HCT116 (cell line): ENCODE data around the gene ATP13A3. TPM values are rescaled to one million over a fixed set of nuclear protein-coding genes. Genes with fewer than 3 reads are reported as not detected.

Experiments used
- ATAC-seq: fragments of 200-7000 bp; cut with Tn5 transposase; 2 replicates; pipeline ENCODE4 v1.9.1; 2020; ENCODE audit warnings: mild to moderate bottlenecking, moderate library complexity
- BruUV-seq: library from RNA; stranded (reverse); fragments of 400-500 nt; replicated peaks from 2 replicates; lab custom pipeline; 2021; lab: Mats Ljungman, UMichigan
- CTCF ChIA-PET: fragments of 300-600 bp; sonication (Branson Sonifier 250); formaldehyde crosslinking; loops from one replicate; lab custom pipeline; 2021; ENCODE audit warnings: antibody characterized with exemption; lab: Charles Lee
- POLR2A ChIA-PET: fragments of 300-600, 350-600 bp; sonication (Branson Sonifier 250); formaldehyde crosslinking; loops from one replicate; lab custom pipeline; 2021; ENCODE audit warnings: antibody characterized with exemption; lab: Charles Lee
- RAD21 ChIA-PET, 2 experiments: fragments of 300-600 bp; sonication (Branson Sonifier 250); formaldehyde crosslinking; loops; one replicate each; lab custom pipeline; 2023; ENCODE audit warnings: low total read pairs in 2 of 2; ENCODE audit not compliant: uncharacterized antibody in 2 of 2, unreplicated experiment in 2 of 2, low non-redundant PET in 1 of 2; lab: Charles Lee
- DNase-seq: peaks from one replicate; pipeline ENCODE4 v3.0.0-alpha.2; 2010; ENCODE audit warnings: low read depth, low spot score
- H2AFZ ChIP-seq: fragments of 200-600 bp; shearing (Covaris generic), sonication (generic); 2 replicates; pipeline ENCODE4 v1.6.1; 2017; ENCODE audit warnings: low read depth, mixed run types, mixed read lengths, antibody characterized with exemption, low read length; ENCODE audit not compliant: poor library complexity, severe bottlenecking
- H3K27ac ChIP-seq: 2 replicates; pipeline ENCODE4 v1.5.1; 2012; ENCODE audit warnings: low read depth, low read length
- H3K27me3 ChIP-seq: fragments of 200-600 bp; sonication (generic); 2 replicates; pipeline ENCODE4 v1.6.1; 2016; ENCODE audit warnings: mixed run types, low read length, mixed read lengths; ENCODE audit not compliant: insufficient read depth
- H3K36me3 ChIP-seq, 2 experiments: fragments of 200-500 bp in 1 of 2; fragments of 200-600 bp in 1 of 2; sonication (Bioruptor generic) in 1 of 2; sonication (generic) in 1 of 2; 2 replicates each; pipeline versions ENCODE4 v1.5.1 to v1.6.1; 2014 to 2016; ENCODE audit warnings: low read length in 2 of 2, inconsistent platforms in 1 of 2, mixed read lengths in 1 of 2, mixed run types in 1 of 2; ENCODE audit not compliant: insufficient read depth in 2 of 2, control insufficient read depth in 1 of 2
- H3K4me1 ChIP-seq, 2 experiments: fragments of 200-600 bp in 1 of 2; sonication (generic) in 1 of 2; 2 replicates each; pipeline versions ENCODE4 v1.5.1 to v1.6.1; 2012 to 2017; ENCODE audit warnings: low read length in 2 of 2, inconsistent platforms in 1 of 2, mild to moderate bottlenecking in 1 of 2, mixed read lengths in 1 of 2, mixed run types in 1 of 2, moderate library complexity in 1 of 2; ENCODE audit not compliant: insufficient read depth in 2 of 2, control insufficient read depth in 1 of 2
- H3K4me2 ChIP-seq: fragments of 200-600 bp; sonication (generic); 2 replicates; pipeline ENCODE4 v1.6.1; 2017; ENCODE audit warnings: mixed run types, low read length, mixed read lengths
- H3K4me3 ChIP-seq, 2 experiments: fragments of 200-600 bp in 1 of 2; sonication (generic) in 1 of 2; replicated peaks in 1 of 2; 2 replicates each; pipeline ENCODE4 v1.5.1; 2011 to 2016; ENCODE audit warnings: low read length in 2 of 2, control low read depth in 1 of 2, low read depth in 1 of 2, mild to moderate bottlenecking in 1 of 2, mixed read lengths in 1 of 2, mixed run types in 1 of 2
- H3K79me2 ChIP-seq: fragments of 200-600 bp; sonication (generic); 2 replicates; pipeline ENCODE4 v1.6.1; 2017; ENCODE audit warnings: mild to moderate bottlenecking, mixed run types, low read length, moderate library complexity, mixed read lengths; ENCODE audit not compliant: insufficient read depth
- H3K9ac ChIP-seq: fragments of 200-600 bp; sonication (generic); 2 replicates; pipeline ENCODE4 v1.6.1; 2016; ENCODE audit warnings: low read length, mixed read lengths
- H3K9me2 ChIP-seq: fragments of 200-600 bp; sonication (generic), shearing (Covaris generic); 2 replicates; pipeline ENCODE4 v1.6.1; 2017; ENCODE audit warnings: mixed run types, mild to moderate bottlenecking, moderate library complexity; ENCODE audit not compliant: insufficient read depth
- H3K9me3 ChIP-seq, 2 experiments: fragments of 200-500 bp in 1 of 2; fragments of 200-600 bp in 1 of 2; sonication (Bioruptor generic) in 1 of 2; sonication (generic) in 1 of 2; 2 replicates each; pipeline ENCODE4 v1.6.1; 2014 to 2017; ENCODE audit warnings: low read length in 2 of 2, mixed read lengths in 2 of 2, inconsistent platforms in 1 of 2, low read depth in 1 of 2, mild to moderate bottlenecking in 1 of 2, mixed run types in 1 of 2, moderate library complexity in 1 of 2; ENCODE audit not compliant: control insufficient read depth in 1 of 2, insufficient read depth in 1 of 2
- H4K20me1 ChIP-seq: fragments of 200-600 bp; sonication (generic), shearing (Covaris generic); 2 replicates; pipeline ENCODE4 v1.6.1; 2017; ENCODE audit warnings: mixed run types, mild to moderate bottlenecking, moderate library complexity; ENCODE audit not compliant: insufficient read depth
- CBX3 ChIP-seq: IDR thresholded peaks from 2 replicates; pipeline ENCODE4 v1.6.1; 2012; ENCODE audit warnings: low read depth
- CEBPB ChIP-seq: IDR thresholded peaks from 2 replicates; pipeline ENCODE4 v1.6.1; 2012; ENCODE audit warnings: low read depth
- EGR1 ChIP-seq: IDR thresholded peaks from 2 replicates; pipeline ENCODE4 v1.6.1; 2012; ENCODE audit warnings: low read depth
- ELF1 ChIP-seq: IDR thresholded peaks from 2 replicates; pipeline ENCODE4 v1.6.1; 2012; ENCODE audit warnings: low read depth, borderline replicate concordance
- FOSL1 ChIP-seq: IDR thresholded peaks from 2 replicates; pipeline ENCODE4 v1.6.1; 2012; ENCODE audit warnings: low read depth
- POLR2A ChIP-seq: IDR thresholded peaks from 2 replicates; pipeline ENCODE4 v1.7.0; 2011; ENCODE audit warnings: borderline replicate concordance; ENCODE audit not compliant: insufficient read depth, insufficient read length; ENCODE audit errors: extremely low read depth
- RAD21 ChIP-seq: IDR thresholded peaks from 2 replicates; pipeline ENCODE4 v1.6.1; 2012; ENCODE audit warnings: low read depth, mild to moderate bottlenecking
- SP1 ChIP-seq: IDR thresholded peaks from 2 replicates; pipeline ENCODE4 v1.6.1; 2012; ENCODE audit warnings: low read depth
- SRF ChIP-seq: IDR thresholded peaks from 2 replicates; pipeline ENCODE4 v1.6.1; 2012; ENCODE audit warnings: low read depth
- TCF7L2 ChIP-seq: IDR thresholded peaks from 2 replicates; pipeline ENCODE4 v1.7.0; 2011; ENCODE audit warnings: borderline replicate concordance, inconsistent platforms; ENCODE audit not compliant: insufficient read depth, insufficient read length; ENCODE audit errors: extremely low read depth
- YY1 ChIP-seq: IDR thresholded peaks from 2 replicates; pipeline ENCODE4 v1.6.1; 2011; ENCODE audit warnings: low read length, low read depth, moderate library complexity, mild to moderate bottlenecking; ENCODE audit not compliant: insufficient replicate concordance; ENCODE audit errors: extremely low read depth
- ZBTB33 ChIP-seq: IDR thresholded peaks from 2 replicates; pipeline ENCODE4 v1.6.1; 2011; ENCODE audit warnings: mild to moderate bottlenecking, low read length, moderate library complexity; ENCODE audit not compliant: insufficient replicate concordance; ENCODE audit errors: extremely low read depth
- ZNF274 ChIP-seq: fragments of 200-500 bp; sonication (Bioruptor generic); IDR thresholded peaks from 2 replicates; pipeline ENCODE4 v1.6.1; 2014; ENCODE audit warnings: mild to moderate bottlenecking, low read depth, low read length, inconsistent platforms
- intact Hi-C: fragments of 100-400 bp; cut with micrococcal nuclease; formaldehyde crosslinking; loops from 2 replicates; pipeline ENCODE4 v1.10.0; 2022
- total RNA-seq: library from RNA; stranded (reverse); gene quantifications from one replicate; pipeline ENCODE4 v1.2.1, GENCODE V29; 2021; ENCODE audit not compliant: unreplicated experiment
- TF ChIP-seq, protein P1 (sequence below): IDR thresholded peaks from 2 replicates; pipeline ENCODE4 v1.6.1; 2012; ENCODE audit warnings: low read depth
- TF ChIP-seq, protein P2 (sequence below): IDR thresholded peaks from 2 replicates; pipeline ENCODE4 v1.6.1; 2012

The ATP13A3 gene
- total RNA-seq, 1 experiment from 2014 or later: 139 TPM

- TF ChIP-seq, protein P1, sequence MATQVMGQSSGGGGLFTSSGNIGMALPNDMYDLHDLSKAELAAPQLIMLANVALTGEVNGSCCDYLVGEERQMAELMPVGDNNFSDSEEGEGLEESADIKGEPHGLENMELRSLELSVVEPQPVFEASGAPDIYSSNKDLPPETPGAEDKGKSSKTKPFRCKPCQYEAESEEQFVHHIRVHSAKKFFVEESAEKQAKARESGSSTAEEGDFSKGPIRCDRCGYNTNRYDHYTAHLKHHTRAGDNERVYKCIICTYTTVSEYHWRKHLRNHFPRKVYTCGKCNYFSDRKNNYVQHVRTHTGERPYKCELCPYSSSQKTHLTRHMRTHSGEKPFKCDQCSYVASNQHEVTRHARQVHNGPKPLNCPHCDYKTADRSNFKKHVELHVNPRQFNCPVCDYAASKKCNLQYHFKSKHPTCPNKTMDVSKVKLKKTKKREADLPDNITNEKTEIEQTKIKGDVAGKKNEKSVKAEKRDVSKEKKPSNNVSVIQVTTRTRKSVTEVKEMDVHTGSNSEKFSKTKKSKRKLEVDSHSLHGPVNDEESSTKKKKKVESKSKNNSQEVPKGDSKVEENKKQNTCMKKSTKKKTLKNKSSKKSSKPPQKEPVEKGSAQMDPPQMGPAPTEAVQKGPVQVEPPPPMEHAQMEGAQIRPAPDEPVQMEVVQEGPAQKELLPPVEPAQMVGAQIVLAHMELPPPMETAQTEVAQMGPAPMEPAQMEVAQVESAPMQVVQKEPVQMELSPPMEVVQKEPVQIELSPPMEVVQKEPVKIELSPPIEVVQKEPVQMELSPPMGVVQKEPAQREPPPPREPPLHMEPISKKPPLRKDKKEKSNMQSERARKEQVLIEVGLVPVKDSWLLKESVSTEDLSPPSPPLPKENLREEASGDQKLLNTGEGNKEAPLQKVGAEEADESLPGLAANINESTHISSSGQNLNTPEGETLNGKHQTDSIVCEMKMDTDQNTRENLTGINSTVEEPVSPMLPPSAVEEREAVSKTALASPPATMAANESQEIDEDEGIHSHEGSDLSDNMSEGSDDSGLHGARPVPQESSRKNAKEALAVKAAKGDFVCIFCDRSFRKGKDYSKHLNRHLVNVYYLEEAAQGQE: no peak
- TF ChIP-seq FOSL1 (no peak), ELF1 (no peak), SRF (no peak), ZBTB33 (no peak), SP1 (no peak), EGR1 (no peak)
- TF ChIP-seq, protein P2, sequence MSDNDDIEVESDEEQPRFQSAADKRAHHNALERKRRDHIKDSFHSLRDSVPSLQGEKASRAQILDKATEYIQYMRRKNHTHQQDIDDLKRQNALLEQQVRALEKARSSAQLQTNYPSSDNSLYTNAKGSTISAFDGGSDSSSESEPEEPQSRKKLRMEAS: no peak
Measured at GRCh38 chr3:194518652-194519051, 31.9 kb upstream of the ATP13A3 start (continued).

DNA sequence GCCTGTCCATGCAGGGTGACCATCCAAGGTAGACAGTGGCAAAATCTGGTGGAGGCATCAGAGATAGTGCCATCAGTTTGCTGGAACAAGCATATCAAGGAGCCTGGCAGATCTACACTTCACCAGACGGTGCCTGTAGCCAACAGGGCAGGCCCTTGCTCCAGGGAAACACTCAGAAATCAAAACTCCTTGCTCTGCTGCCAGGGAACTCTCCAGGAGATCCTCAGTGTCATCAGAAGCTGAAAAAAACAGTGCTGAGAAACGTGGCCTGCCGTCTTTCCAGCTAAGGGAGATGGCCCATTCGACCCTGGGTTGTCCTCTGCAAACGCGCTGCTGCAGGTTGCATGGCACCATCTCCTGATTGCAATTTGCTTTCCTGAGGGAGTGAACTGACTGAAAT is 30.5 kb upstream of the ATP13A3 start:
- H3K9me2 ChIP-seq: no peaks in the 10 kb centered on the region
- ChIA-PET CTCF (no interaction called here), RAD21 (no interaction called here), POLR2A (no interaction called here)
- ATAC-seq: no peak
- no peaks in the 10 kb centered on the region for H3K36me3 ChIP-seq
- H2AFZ ChIP-seq: no peak overlapping the region
- intact Hi-C loops: no loop called here
- H3K4me3 ChIP-seq: no peak overlapping the region
- no peaks in the 10 kb centered on the region for H3K9me3 ChIP-seq
- H3K27me3 ChIP-seq: no peaks in the 10 kb centered on the region
- H3K79me2 ChIP-seq: no peaks in the 10 kb centered on the region
- H3K4me2 ChIP-seq: no peak overlapping the region
- H3K4me1 ChIP-seq: no peaks in the 10 kb centered on the region; a peak in 1 of 4 replicates
- no peaks in the 10 kb centered on the region for H4K20me1 ChIP-seq
- H3K9ac ChIP-seq: no peak overlapping the region
- TF ChIP-seq CEBPB (no peak), TCF7L2 (no peak), CBX3 (no peak), ZNF274 (no peak), SP1 (no peak), POLR2A (no peak), YY1 (no peak), RAD21 (no peak)
- no peak overlapping the region for H3K27ac ChIP-seq
- BruUV-seq: no TSS peak
- DNase-seq: no peak
